Thymus (tissue), 11 donors: Measurements from ENCODE around the gene LRRC72. TPM values are rescaled to one million over a fixed set of nuclear protein-coding genes. Genes with fewer than 3 reads are reported as not detected.

Source experiments
- DNase-seq, 9 donors: peaks; one replicate each; pipeline ENCODE4 v3.0.0-alpha.2; 2013; ENCODE audit warnings: low spot score in 9 of 9, low read depth in 6 of 9, missing footprints in 1 of 9
- H3K27ac ChIP-seq, 2 donors: one replicate each; pipeline ENCODE4 v1.5.1; 2013; ENCODE audit warnings: control low read depth in 1 of 2, low read depth in 1 of 2, low read length in 1 of 2, mild to moderate bottlenecking in 1 of 2, moderate library complexity in 1 of 2
- H3K27me3 ChIP-seq, 2 donors: one replicate each; pipeline ENCODE4 v1.5.1; 2013; ENCODE audit warnings: low read length in 1 of 2; ENCODE audit not compliant: control insufficient read depth in 2 of 2, insufficient read depth in 1 of 2
- H3K36me3 ChIP-seq, 2 donors: one replicate each; pipeline ENCODE4 v1.5.1; 2013; ENCODE audit warnings: low read length in 1 of 2, mild to moderate bottlenecking in 1 of 2, moderate library complexity in 1 of 2; ENCODE audit not compliant: control insufficient read depth in 2 of 2, insufficient read depth in 2 of 2
- H3K4me1 ChIP-seq, 2 donors: one replicate each; pipeline ENCODE4 v1.5.1; 2013; ENCODE audit warnings: low read length in 2 of 2; ENCODE audit not compliant: control insufficient read depth in 2 of 2, insufficient read depth in 2 of 2
- H3K4me3 ChIP-seq, 2 donors: one replicate each; pipeline ENCODE4 v1.5.1; 2013; ENCODE audit warnings: low read length in 2 of 2, control low read depth in 1 of 2, mild to moderate bottlenecking in 1 of 2
- H3K9me3 ChIP-seq, 2 donors: one replicate each; pipeline ENCODE4 v1.5.1; 2013; ENCODE audit warnings: low read length in 1 of 2, mild to moderate bottlenecking in 1 of 2; ENCODE audit not compliant: control insufficient read depth in 2 of 2, insufficient read depth in 1 of 2
- WGBS: extraction: QIAGEN DNeasy Blood & Tissue Kit; methylation state at CpG from one replicate; pipeline ENCODE4 v1.1.7; 2013; 5-methylcytosine and 5-hydroxymethylcytosine counted together
- polyA plus RNA-seq: library from polyadenylated mRNA; stranded (reverse); fragments of 200-250 nt; gene quantifications from one replicate; pipeline ENCODE4 v1.2.3, GENCODE V29; 2013
- total RNA-seq: library from RNA; stranded (reverse); fragments of 120-200 nt; gene quantifications from one replicate; pipeline ENCODE4 v1.2.4, GENCODE V29; 2013
- donor health status: healthy.

LRRC72 gene
- total and polyA plus RNA-seq, 2 donors = not detected

GRCh38 chr7:16583834-16584233, 57.2 kb downstream of the LRRC72 start:
- 97% methylated on average over 7 of the region's 7 CpGs for WGBS
- Histone ChIP-seq H3K4me3 (no peak overlapping the region), H3K27ac (no peak overlapping the region), H3K36me3 (no peaks in the 10 kb centered on the region), H3K9me3 (no peaks in the 10 kb centered on the region), H3K27me3 (no peaks in the 10 kb centered on the region), H3K4me1 (no peaks in the 10 kb centered on the region)
- DNase-seq = no peak

GRCh38 chr7:16585540-16585939, 58.9 kb downstream of the LRRC72 start:
- 97% methylated on average over 17 of the region's 17 CpGs for WGBS
- H3K27me3 ChIP-seq = no peaks in the 10 kb centered on the region
- H3K27ac ChIP-seq = no peak overlapping the region
- H3K4me3 ChIP-seq = no peak overlapping the region
- no peaks in the 10 kb centered on the region for H3K4me1 ChIP-seq
- no peaks in the 10 kb centered on the region for H3K36me3 ChIP-seq
- no peak for DNase-seq
- no peaks in the 10 kb centered on the region for H3K9me3 ChIP-seq

- no peaks in the 10 kb centered on the region for H3K4me1 ChIP-seq
- H3K27ac ChIP-seq = no peak overlapping the region
- no peaks in the 10 kb centered on the region for H3K27me3 ChIP-seq
- no peak for DNase-seq
- 72% methylated on average over 42 of the region's 42 CpGs for WGBS
- H3K36me3 ChIP-seq = no peaks in the 10 kb centered on the region
- no peak overlapping the region for H3K4me3 ChIP-seq
- H3K9me3 ChIP-seq = no peaks in the 10 kb centered on the region
Observed at GRCh38 chr7:16586081-16586874, 59.7 kb downstream of the LRRC72 start.

GRCh38 chr7:16587129-16587528, 60.5 kb downstream of the LRRC72 start:
- H3K36me3 ChIP-seq = no peaks in the 10 kb centered on the region
- 97% methylated on average over 3 of the region's 3 CpGs for WGBS
- H3K4me3 ChIP-seq = no peak overlapping the region
- no peak overlapping the region for H3K27ac ChIP-seq
- DNase-seq = no peak
- no peaks in the 10 kb centered on the region for H3K27me3 ChIP-seq
- no peaks in the 10 kb centered on the region for H3K9me3 ChIP-seq
- no peaks in the 10 kb centered on the region for H3K4me1 ChIP-seq

GRCh38 chr7:16587790-16588189, 61.2 kb downstream of the LRRC72 start:
- no peak for DNase-seq
- Histone ChIP-seq H3K27ac (no peak overlapping the region), H3K9me3 (no peaks in the 10 kb centered on the region), H3K27me3 (no peaks in the 10 kb centered on the region), H3K4me1 (no peaks in the 10 kb centered on the region), H3K4me3 (no peak overlapping the region), H3K36me3 (no peaks in the 10 kb centered on the region)
- 93% methylated on average over 6 of the region's 6 CpGs for WGBS

GRCh38 chr7:16589881-16590280, 63.3 kb downstream of the LRRC72 start:
- H3K4me3 ChIP-seq = no peak overlapping the region
- H3K27ac ChIP-seq = no peak overlapping the region
- no peaks in the 10 kb centered on the region for H3K36me3 ChIP-seq
- 93% methylated on average over 2 of the region's 2 CpGs for WGBS
- no peaks in the 10 kb centered on the region for H3K9me3 ChIP-seq
- H3K4me1 ChIP-seq = no peaks in the 10 kb centered on the region
- H3K27me3 ChIP-seq = no peaks in the 10 kb centered on the region
- DNase-seq = no peak

- no peak overlapping the region for H3K4me3 ChIP-seq
- no peak overlapping the region for H3K27ac ChIP-seq
- no peaks in the 10 kb centered on the region for H3K27me3 ChIP-seq
- H3K9me3 ChIP-seq = no peaks in the 10 kb centered on the region
- WGBS = 53% methylated on average over 1 of the region's 1 CpG
- no peak for DNase-seq
- H3K36me3 ChIP-seq = no peaks in the 10 kb centered on the region
- H3K4me1 ChIP-seq = no peaks in the 10 kb centered on the region
Observed at GRCh38 chr7:16590424-16590823, 63.8 kb downstream of the LRRC72 start.

GRCh38 chr7:16592395-16592794, 65.8 kb downstream of the LRRC72 start:
- 81% methylated on average over 3 of the region's 3 CpGs for WGBS

GRCh38 chr7:16594061-16594460, 67.4 kb downstream of the LRRC72 start:
- Histone ChIP-seq H3K9me3 (no peaks in the 10 kb centered on the region), H3K36me3 (no peaks in the 10 kb centered on the region), H3K27ac (no peak overlapping the region), H3K4me1 (no peaks in the 10 kb centered on the region), H3K27me3 (no peaks in the 10 kb centered on the region), H3K4me3 (no peak overlapping the region)
- DNase-seq = no peak

More at GRCh38 chr7:16592395-16592794, 65.8 kb downstream of the LRRC72 start:
- Histone ChIP-seq H3K27me3 (no peaks in the 10 kb centered on the region), H3K4me3 (no peak overlapping the region), H3K9me3 (no peaks in the 10 kb centered on the region), H3K36me3 (no peaks in the 10 kb centered on the region), H3K27ac (no peak overlapping the region), H3K4me1 (no peaks in the 10 kb centered on the region)
- no peak for DNase-seq
